AG04449 (cell line): ENCODE results near the gene MDH2.
A peak's percentile ranks its signal among the peaks of the same experiment; 100 is the strongest.

Experiments
- CTCF ChIA-PET: fragments of 350-600 bp; formaldehyde crosslinking; extraction: SDS; loops from one replicate; lab custom pipeline; 2021; ENCODE audit warnings: antibody characterized with exemption; lab: Yijun Ruan, JAX
- POLR2A ChIA-PET: fragments of 400-600, 350-600 bp; formaldehyde crosslinking; extraction: SDS; loops from one replicate; lab custom pipeline; 2020; ENCODE audit warnings: antibody characterized with exemption, inconsistent platforms; lab: Yijun Ruan, JAX
- DNase-seq: peaks from one replicate; pipeline ENCODE4 v3.0.0-alpha.2; 2010; ENCODE audit warnings: low read depth, low spot score
- H3K4me3 ChIP-seq: 2 replicates; pipeline ENCODE4 v1.5.1; 2011; ENCODE audit warnings: low read depth, mild to moderate bottlenecking, control low read depth, low read length
- CTCF ChIP-seq: IDR thresholded peaks from one replicate; pipeline ENCODE4 v1.5.1; 2011; ENCODE audit warnings: mild to moderate bottlenecking, moderate library complexity, low read length, control low read depth, inconsistent platforms; ENCODE audit not compliant: insufficient read depth; ENCODE audit errors: missing control alignments

Gene MDH2

GRCh38 chr7:76065016-76065612, 17.2 kb downstream of the MDH2 start:
- H3K4me3 ChIP-seq: no peak overlapping the region
- no peak for TF ChIP-seq CTCF
- ChIA-PET POLR2A (interaction anchor here (0.6 kb wide), 1 partner anchor 316 kb away, joined by 3 read pairs; no protein-coding TSS in a partner anchor), CTCF (interaction anchor here (0.6 to 2.0 kb wide), 2 partner anchors 11 to 156 kb away, joined by 3 to 6 read pairs; no protein-coding TSS in a partner anchor)
- no peak for DNase-seq

GRCh38 chr7:76066716-76067503, 19.0 kb downstream of the MDH2 start:
- H3K4me3 ChIP-seq: no peak overlapping the region
- no peak for DNase-seq
- CTCF ChIA-PET: interaction anchor here (0.6 to 6.3 kb wide), 7 partner anchors 10 to 248 kb away, joined by 3 to 46 read pairs (median 3); no protein-coding TSS in a partner anchor
- no peak for TF ChIP-seq CTCF
- POLR2A ChIA-PET: interaction anchor here (1.1 kb wide), 1 partner anchor 19 kb away, joined by 6 read pairs; the partner anchor contains the start of genes MDH2 and STYXL1

DNA sequence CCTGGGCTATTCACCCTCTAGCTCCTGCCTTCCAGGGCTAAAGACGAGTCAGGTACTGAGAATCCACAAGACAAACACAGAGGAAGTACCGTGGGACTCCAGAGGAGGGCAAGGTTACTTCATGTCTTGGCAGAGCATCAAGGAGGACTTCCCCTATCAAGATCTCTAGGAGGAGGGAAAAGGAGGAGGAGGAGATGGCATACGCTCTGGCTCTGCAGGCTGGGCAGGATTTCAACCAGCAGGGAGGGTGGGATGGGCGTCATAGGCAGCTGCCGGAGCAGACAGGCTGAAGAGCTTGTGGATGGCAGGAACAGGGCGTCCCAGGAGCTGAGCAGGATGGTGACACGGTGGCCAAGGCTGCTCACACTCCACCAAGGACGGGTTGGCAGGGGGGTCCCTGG, 21.3 kb downstream of the MDH2 start:
- H3K4me3 ChIP-seq: no peak overlapping the region
- peak; percentile 47 for TF ChIP-seq CTCF
- peak; percentile 89 for DNase-seq
- POLR2A ChIA-PET: interaction anchor here (0.7 to 1.1 kb wide), 2 partner anchors 17 to 22 kb away, joined by 3 read pairs; partner anchors contain the start of genes MDH2 and STYXL1
- CTCF ChIA-PET: interaction anchor here (1.0 to 6.3 kb wide), 6 partner anchors 12 to 245 kb away, joined by 3 to 46 read pairs (median 6); no protein-coding TSS in a partner anchor

- no peak for DNase-seq
- CTCF ChIA-PET: interaction anchor here (0.9 to 6.3 kb wide), 5 partner anchors 10 to 59 kb away, joined by 3 to 46 read pairs (median 3); no protein-coding TSS in a partner anchor
- H3K4me3 ChIP-seq: no peak overlapping the region
- POLR2A ChIA-PET: interaction anchor here (0.8 to 1.2 kb wide), 2 partner anchors 23 to 231 kb away, joined by 3 read pairs; partner anchors contain the start of gene HSPB1
- TF ChIP-seq CTCF: no peak
Observed at GRCh38 chr7:76071316-76072242, 23.7 kb downstream of the MDH2 start.

DNA sequence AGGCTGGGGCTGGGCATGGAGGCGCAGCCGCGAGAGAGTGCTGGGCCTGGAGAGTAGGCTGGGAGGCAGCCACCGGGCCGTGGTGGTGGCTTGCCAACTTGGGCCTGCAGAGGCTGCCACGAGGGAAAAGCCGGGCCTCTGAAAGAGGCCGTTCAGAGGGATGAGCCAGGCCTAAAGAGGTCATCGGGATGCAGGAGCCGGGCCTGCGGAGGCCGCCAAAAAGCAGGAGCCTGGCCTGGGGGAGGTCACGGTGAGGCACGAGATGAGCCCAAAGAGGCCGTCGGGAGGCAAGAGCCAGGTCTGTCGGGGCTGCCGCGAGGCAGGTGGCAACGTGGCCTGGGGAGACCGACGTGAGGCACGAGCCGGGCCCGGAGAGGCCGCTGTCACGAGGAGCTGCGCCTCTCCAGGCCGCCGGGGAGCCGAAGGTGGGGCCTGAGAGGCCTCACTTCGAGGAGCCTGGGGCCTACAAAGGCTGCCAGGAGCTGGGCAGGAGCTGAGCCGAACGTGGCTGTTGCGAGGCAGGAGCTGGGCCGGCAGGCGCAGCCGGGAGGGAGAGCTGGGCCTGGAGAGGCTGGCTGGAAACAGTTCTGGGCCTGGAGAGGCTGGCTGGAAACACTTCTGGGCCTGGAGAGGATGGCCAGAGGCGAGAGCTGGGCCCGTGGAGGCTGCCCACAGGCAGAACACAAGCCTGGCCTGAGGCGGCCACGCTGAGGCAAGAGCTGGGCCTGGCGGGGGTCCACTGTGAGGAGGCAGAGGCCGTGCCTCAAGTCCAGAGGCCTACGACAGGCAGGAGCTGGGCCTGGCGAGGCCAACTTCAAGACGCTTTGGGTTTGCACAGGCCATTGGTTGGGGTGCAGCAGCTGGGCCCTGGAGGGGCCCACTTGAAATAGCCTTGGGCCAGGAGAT, 24.6 kb downstream of the MDH2 start:
- H3K4me3 ChIP-seq: no peak overlapping the region
- POLR2A ChIA-PET: interaction anchor here (1.2 kb wide), 1 partner anchor 24 kb away, joined by 3 read pairs; no protein-coding TSS in a partner anchor
- TF ChIP-seq CTCF: no peak
- CTCF ChIA-PET: interaction anchor here (1.4 to 6.3 kb wide), 2 partner anchors 10 to 58 kb away, joined by 3 to 46 read pairs; no protein-coding TSS in a partner anchor
- DNase-seq: no peak
